Calu3 (cell line): ENCODE data around the gene RAP1GAP. TPM values are rescaled to one million over a fixed set of nuclear protein-coding genes. Genes with fewer than 3 reads are reported as not detected.

Source experiments
- BruUV-seq: library from RNA; stranded (reverse); fragments of 400-500 nt; replicated peaks from 2 replicates; lab custom pipeline; 2021; lab: Mats Ljungman, UMichigan
- CTCF ChIA-PET: fragments of 300-600 bp; sonication (Branson Sonifier 250); formaldehyde crosslinking; loops from one replicate; lab custom pipeline; 2022; ENCODE audit warnings: antibody characterized with exemption; lab: Charles Lee
- DNase-seq: peaks from one replicate; pipeline ENCODE4 v3.0.0; 2022
- H3K27ac Mint-ChIP-seq: one replicate; pipeline ENCODE4 v1.8.0; 2022; ENCODE audit warnings: mixed read lengths; ENCODE audit not compliant: unreplicated experiment
- H3K27me3 Mint-ChIP-seq: one replicate; pipeline ENCODE4 v1.8.0; 2022; ENCODE audit warnings: mixed read lengths; ENCODE audit not compliant: unreplicated experiment
- H3K36me3 Mint-ChIP-seq: one replicate; pipeline ENCODE4 v1.8.0; 2022; ENCODE audit warnings: mild to moderate bottlenecking, moderate library complexity, mixed read lengths; ENCODE audit not compliant: insufficient read depth, unreplicated experiment
- H3K4me1 Mint-ChIP-seq: one replicate; pipeline ENCODE4 v1.8.0; 2022; ENCODE audit warnings: mild to moderate bottlenecking, low read depth, mixed read lengths; ENCODE audit not compliant: unreplicated experiment
- H3K4me3 Mint-ChIP-seq: one replicate; pipeline ENCODE4 v1.8.0; 2022; ENCODE audit warnings: mild to moderate bottlenecking, low read depth, moderate library complexity, mixed read lengths; ENCODE audit not compliant: unreplicated experiment
- H3K9me3 Mint-ChIP-seq: one replicate; pipeline ENCODE4 v1.8.0; 2022; ENCODE audit warnings: low read depth, mixed read lengths; ENCODE audit not compliant: unreplicated experiment
- CTCF ChIP-seq: fragments of 200-600 bp; IDR thresholded peaks from one replicate; pipeline ENCODE4 v1.8.0; 2022; ENCODE audit warnings: antibody characterized with exemption; ENCODE audit not compliant: unreplicated experiment
- intact Hi-C: fragments of 100-400 bp; cut with micrococcal nuclease; formaldehyde crosslinking; loops from one replicate; pipeline ENCODE4 v1.10.0; 2022; ENCODE audit not compliant: unreplicated experiment
- total RNA-seq: library from RNA; stranded (reverse); gene quantifications from 2 replicates; pipeline ENCODE4 v1.2.3, GENCODE V29; 2022

Gene RAP1GAP
- total RNA-seq, 1 experiment from 2014 or later = 23.8 TPM

- CTCF ChIA-PET = interaction anchor here (0.8 kb wide), 1 partner anchor 1590 kb away, joined by 4 read pairs; no protein-coding TSS in a partner anchor
- TF ChIP-seq CTCF = no peak
- Mint-ChIP-seq H3K9me3 (no peaks in the 10 kb centered on the region), H3K4me1 (peaks cover 13% of the 10 kb centered on the region), H3K36me3 (peaks cover 33% of the 10 kb centered on the region), H3K27ac (no peak overlapping the region), H3K27me3 (no peaks in the 10 kb centered on the region), H3K4me3 (no peak overlapping the region)
- BruUV-seq = no TSS peak
- intact Hi-C loops = no loop called here
- DNase-seq = no peak
Observed at GRCh38 chr1:21610027-21610426, 59.1 kb downstream of the RAP1GAP start.

GRCh38 chr1:21608798-21609197 lies 60.4 kb downstream of the RAP1GAP start:
- TF ChIP-seq CTCF = no peak
- CTCF ChIA-PET = no interaction called here
- Mint-ChIP-seq H3K4me3 (no peak overlapping the region), H3K36me3 (peaks cover 33% of the 10 kb centered on the region), H3K27me3 (no peaks in the 10 kb centered on the region), H3K4me1 (peaks cover 20% of the 10 kb centered on the region), H3K9me3 (no peaks in the 10 kb centered on the region), H3K27ac (no peak overlapping the region)
- BruUV-seq = no TSS peak
- DNase-seq = no peak
- intact Hi-C loops = no loop called here

- Mint-ChIP-seq H3K36me3 (peaks cover 30% of the 10 kb centered on the region), H3K4me1 (peaks cover 22% of the 10 kb centered on the region), H3K27ac (no peak overlapping the region), H3K4me3 (no peak overlapping the region), H3K9me3 (no peaks in the 10 kb centered on the region), H3K27me3 (no peaks in the 10 kb centered on the region)
- CTCF ChIA-PET = no interaction called here
- DNase-seq = peak; percentile 28
- intact Hi-C loops = no loop called here
- no TSS peak for BruUV-seq
- TF ChIP-seq CTCF = no peak
Observed at GRCh38 chr1:21607549-21608529, 61.3 kb downstream of the RAP1GAP start.

GRCh38 chr1:21605964-21606705 lies 63.0 kb downstream of the RAP1GAP start:
- no TSS peak for BruUV-seq
- peaks cover 22% of the 10 kb centered on the region for H3K4me1 Mint-ChIP-seq
- no peak overlapping the region for H3K27ac Mint-ChIP-seq
- no peak for DNase-seq
- no peak for TF ChIP-seq CTCF
- CTCF ChIA-PET = no interaction called here
- H3K36me3 Mint-ChIP-seq = peaks cover 29% of the 10 kb centered on the region
- H3K27me3 Mint-ChIP-seq = no peaks in the 10 kb centered on the region
- H3K9me3 Mint-ChIP-seq = no peaks in the 10 kb centered on the region
- no peak overlapping the region for H3K4me3 Mint-ChIP-seq
- intact Hi-C loops = no loop called here
